Measurements from ENCODE around the gene CUBN. TPM values are rescaled to one million over a fixed set of nuclear protein-coding genes. Genes with fewer than 3 reads are reported as not detected.
A peak's percentile ranks its signal among the peaks of the same experiment; 100 is the strongest.
"Not testable (repeated sequence)": the region's sequence is repeated elsewhere in the genome, so short reads cannot be mapped to it uniquely, and the experiment has no call there.

The CUBN gene
- total and polyA plus RNA-seq, 7 experiments from 2014 or later, result 0.39 to 17.5 (median 7.0) TPM

GRCh38 chr10:16828701-16829175, 300.9 kb downstream of the CUBN start:
- Mint-ChIP-seq H3K4me3 (no peak overlapping the region), H3K27me3 (peaks cover 0 to 9% (median 0%) of the 10 kb centered on the region in 5 donors), H3K36me3 (peaks cover 0 to 13% (median 5%) of the 10 kb centered on the region in 5 donors), H3K27ac (peak overlapping the region in 1 of 9 donors; percentile 50), H3K9me3 (no peaks in the 10 kb centered on the region), H3K4me1 (peaks cover 0 to 13% (median 8%) of the 10 kb centered on the region in 7 donors)
- H3K27ac ChIP-seq (ENCODE audit: low read depth, low read length), result no peak overlapping the region
- POLR2A ChIA-PET, result interaction anchor here (0.6 to 1.9 kb wide), 3 partner anchors 11 to 399 kb away, joined by 5 to 6 read pairs (median 6); partner anchors contain the start of gene RSU1
- intact Hi-C loops (cut with micrococcal nuclease), result loop anchor here (1.0 to 5.0 kb wide), 8 partner anchors 11 to 914 kb away; partner anchors contain the start of genes RSU1 (in 1 of the 2) and ST8SIA6 (in 1 of the 2)
- H3K4me1 ChIP-seq (ENCODE audit: control insufficient read depth in 2 of 2, insufficient read depth in 2 of 2, low read length in 2 of 2), result no peaks in the 10 kb centered on the region
- H3K36me3 ChIP-seq (ENCODE audit: control insufficient read depth in 2 of 3, insufficient read depth in 3 of 3, low read length in 3 of 3), result no peaks in the 10 kb centered on the region
- DNase-seq, result no peak
- no peaks in the 10 kb centered on the region for H3K9me3 ChIP-seq (ENCODE audit: control insufficient read depth in 2 of 3, low read length in 3 of 3)
- CTCF ChIA-PET, result interaction anchor here (0.6 to 2.1 kb wide), 7 partner anchors 11 to 461 kb away, joined by 3 to 16 read pairs (median 7); partner anchors contain the start of gene RSU1
- ATAC-seq, result no peak
- H3K4me3 ChIP-seq (ENCODE audit: low read length), result no peak overlapping the region
- H3K27me3 ChIP-seq (ENCODE audit: control insufficient read depth in 2 of 2, insufficient read depth in 2 of 2, low read length in 2 of 2), result no peaks in the 10 kb centered on the region

- Histone ChIP-seq H3K9me3 (ENCODE audit: control insufficient read depth in 2 of 3, low read length in 3 of 3) (peaks cover 0 to 1% (median 0%) of the 10 kb centered on the region in 3 experiments), H3K4me1 (ENCODE audit: control insufficient read depth in 2 of 2, insufficient read depth in 2 of 2, low read length in 2 of 2) (no peaks in the 10 kb centered on the region), H3K27me3 (ENCODE audit: control insufficient read depth in 2 of 2, insufficient read depth in 2 of 2, low read length in 2 of 2) (no peaks in the 10 kb centered on the region), H3K36me3 (ENCODE audit: control insufficient read depth in 2 of 3, insufficient read depth in 3 of 3, low read length in 3 of 3) (no peaks in the 10 kb centered on the region), H3K27ac (ENCODE audit: low read depth, low read length) (no peak overlapping the region), H3K4me3 (ENCODE audit: low read length) (no peak overlapping the region)
- Mint-ChIP-seq H3K4me1 (peaks cover 0 to 12% (median 8%) of the 10 kb centered on the region in 7 donors), H3K27me3 (peaks cover 0 to 9% (median 0%) of the 10 kb centered on the region in 5 donors), H3K36me3 (peaks cover 0 to 19% (median 11%) of the 10 kb centered on the region in 5 donors), H3K9me3 (peaks cover 0 to 5% (median 3%) of the 10 kb centered on the region in 11 donors), H3K27ac (peak overlapping the region in 3 of 9 donors; percentile 63 to 84 (median 82)), H3K4me3 (no peak overlapping the region)
- POLR2A ChIA-PET, result interaction anchor here (1.0 to 1.9 kb wide), 3 partner anchors 11 to 21 kb away, joined by 3 to 5 read pairs (median 5); partner anchors contain the start of gene RSU1
- intact Hi-C loops (cut with micrococcal nuclease), result loop anchor here (1.0 to 5.0 kb wide), 8 partner anchors 11 to 914 kb away; partner anchors contain the start of genes RSU1 (in 1 of the 2) and ST8SIA6 (in 1 of the 2)
- DNase-seq (peak; percentile 22 to 78 (median 69)), ATAC-seq (peak; percentile 96)
- CTCF ChIA-PET, result interaction anchor here (0.8 to 2.1 kb wide), 7 partner anchors 11 to 462 kb away, joined by 3 to 16 read pairs (median 7); partner anchors contain the start of gene RSU1
These were observed 301.5 kb downstream of the CUBN start for GRCh38 chr10:16828114-16828568.

DNA sequence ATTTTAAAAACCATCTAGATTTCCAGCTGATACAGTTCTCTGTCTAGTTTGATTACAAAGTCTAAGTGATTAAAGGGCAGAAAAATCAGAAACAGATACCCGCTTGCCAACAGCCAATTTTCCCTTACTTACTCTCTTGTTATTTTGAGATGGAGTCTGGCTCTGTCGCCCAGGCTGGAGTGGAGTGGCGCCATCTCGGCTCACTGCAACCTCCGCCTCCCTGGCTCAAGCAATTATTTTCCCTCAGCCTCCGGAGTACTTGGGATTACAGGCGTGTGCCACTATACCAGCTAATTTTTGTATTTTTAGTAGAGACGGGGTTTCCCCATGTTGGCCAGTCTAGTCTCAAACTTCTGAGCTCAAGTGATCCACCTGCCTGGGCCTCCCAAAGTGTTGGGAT, 302.1 kb downstream of the CUBN start:
- not testable (repeated sequence) for H3K4me1 ChIP-seq (ENCODE audit: control insufficient read depth in 2 of 2, insufficient read depth in 2 of 2, low read length in 2 of 2); DNase-seq; H3K4me3 Mint-ChIP-seq; H3K27me3 Mint-ChIP-seq; H3K27ac Mint-ChIP-seq; H3K9me3 ChIP-seq (ENCODE audit: control insufficient read depth in 2 of 3, low read length in 3 of 3); H3K27ac ChIP-seq (ENCODE audit: low read depth, low read length); H3K27me3 ChIP-seq (ENCODE audit: control insufficient read depth in 2 of 2, insufficient read depth in 2 of 2, low read length in 2 of 2); ATAC-seq; H3K4me3 ChIP-seq (ENCODE audit: low read length); H3K9me3 Mint-ChIP-seq; H3K36me3 ChIP-seq (ENCODE audit: control insufficient read depth in 2 of 3, insufficient read depth in 3 of 3, low read length in 3 of 3)
- Mint-ChIP-seq H3K4me1 (peaks cover 0 to 12% (median 6%) of the 10 kb centered on the region in 7 donors), H3K36me3 (peaks cover 4 to 23% (median 16%) of the 10 kb centered on the region in 5 donors)
- ChIA-PET CTCF (interaction anchor here (1.2 to 2.1 kb wide), 5 partner anchors 10 to 462 kb away, joined by 4 to 16 read pairs (median 9); partner anchors contain the start of gene RSU1), POLR2A (interaction anchor here (1.0 to 1.2 kb wide), 2 partner anchors 10 to 20 kb away, joined by 3 to 5 read pairs; partner anchors contain the start of gene RSU1)
- intact Hi-C loops (cut with micrococcal nuclease), result loop anchor here (5.0 kb wide), 2 partner anchors 625 to 915 kb away; partner anchors contain the start of gene ST8SIA6 (in 1 of the 2)

- H3K4me1 ChIP-seq (ENCODE audit: control insufficient read depth in 2 of 2, insufficient read depth in 2 of 2, low read length in 2 of 2), result peaks cover 0 to 6% of the 10 kb centered on the region in 2 donors
- DNase-seq (no peak), ATAC-seq (no peak)
- POLR2A ChIA-PET, result interaction anchor here (1.4 kb wide), 1 partner anchor 12 kb away, joined by 4 read pairs; no protein-coding TSS in a partner anchor
- no peak overlapping the region for H3K27ac Mint-ChIP-seq
- intact Hi-C loops (cut with micrococcal nuclease), result no loop called here
- peaks cover 8 to 23% (median 14%) of the 10 kb centered on the region in 11 donors for H3K9me3 Mint-ChIP-seq
- CTCF ChIA-PET, result interaction anchor here (0.6 to 0.7 kb wide), 2 partner anchors 138 to 242 kb away, joined by 3 read pairs; no protein-coding TSS in a partner anchor
- no peak overlapping the region for H3K4me3 ChIP-seq (ENCODE audit: low read length)
- H3K27ac ChIP-seq (ENCODE audit: low read depth, low read length), result no peak overlapping the region
- H3K9me3 ChIP-seq (ENCODE audit: control insufficient read depth in 2 of 3, low read length in 3 of 3), result peaks cover 0 to 13% (median 0%) of the 10 kb centered on the region in 3 experiments
- peak overlapping the region in 1 of 10 donors; percentile 29 for H3K4me3 Mint-ChIP-seq
- no peaks in the 10 kb centered on the region for H3K36me3 ChIP-seq (ENCODE audit: control insufficient read depth in 2 of 3, insufficient read depth in 3 of 3, low read length in 3 of 3)
- no peaks in the 10 kb centered on the region for H3K27me3 ChIP-seq (ENCODE audit: control insufficient read depth in 2 of 2, insufficient read depth in 2 of 2, low read length in 2 of 2)
- H3K27me3 Mint-ChIP-seq, result peaks cover 0 to 18% (median 0%) of the 10 kb centered on the region in 5 donors
- peaks cover 11 to 35% (median 26%) of the 10 kb centered on the region in 5 donors for H3K36me3 Mint-ChIP-seq
- peaks cover 5 to 13% (median 7%) of the 10 kb centered on the region in 7 donors for H3K4me1 Mint-ChIP-seq
These were observed 306.8 kb downstream of the CUBN start for GRCh38 chr10:16822726-16823360.

DNA sequence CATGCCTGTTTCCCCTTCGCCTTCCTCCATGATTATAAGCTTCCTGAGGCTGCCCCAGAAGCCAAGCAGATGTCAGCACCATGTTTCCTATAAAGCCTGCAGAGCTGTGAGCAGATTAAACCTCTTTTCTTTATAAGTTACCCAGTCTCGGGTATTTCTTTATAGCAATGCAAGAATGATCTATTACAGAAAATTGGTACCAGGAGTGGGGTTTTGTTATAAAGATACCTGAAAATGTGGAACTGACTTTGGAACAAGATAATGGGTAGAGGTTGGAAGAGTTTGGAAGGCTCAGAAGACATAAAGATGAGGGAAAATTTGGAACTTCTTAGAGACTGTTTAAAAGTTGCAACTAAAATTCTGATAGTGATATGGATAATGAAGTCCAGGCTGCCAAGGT, 307.6 kb downstream of the CUBN start:
- Histone ChIP-seq H3K4me1 (ENCODE audit: control insufficient read depth in 2 of 2, insufficient read depth in 2 of 2, low read length in 2 of 2) (peaks cover 0 to 6% of the 10 kb centered on the region in 2 donors), H3K4me3 (ENCODE audit: low read length) (no peak overlapping the region), H3K9me3 (ENCODE audit: control insufficient read depth in 2 of 3, low read length in 3 of 3) (peaks cover 0 to 13% (median 0%) of the 10 kb centered on the region in 3 experiments), H3K27me3 (ENCODE audit: control insufficient read depth in 2 of 2, insufficient read depth in 2 of 2, low read length in 2 of 2) (no peaks in the 10 kb centered on the region), H3K36me3 (ENCODE audit: control insufficient read depth in 2 of 3, insufficient read depth in 3 of 3, low read length in 3 of 3) (no peaks in the 10 kb centered on the region), H3K27ac (ENCODE audit: low read depth, low read length) (no peak overlapping the region)
- Mint-ChIP-seq H3K27ac (no peak overlapping the region), H3K36me3 (peaks cover 11 to 35% (median 26%) of the 10 kb centered on the region in 5 donors), H3K9me3 (peaks cover 8 to 23% (median 14%) of the 10 kb centered on the region in 11 donors), H3K4me3 (no peak overlapping the region), H3K27me3 (peaks cover 0 to 22% (median 0%) of the 10 kb centered on the region in 5 donors), H3K4me1 (peaks cover 5 to 15% (median 13%) of the 10 kb centered on the region in 7 donors)
- no peak for ATAC-seq
- intact Hi-C loops (cut with micrococcal nuclease), result no loop called here
- POLR2A ChIA-PET, result interaction anchor here (0.6 kb wide), 1 partner anchor 9 kb away, joined by 3 read pairs; no protein-coding TSS in a partner anchor
- CTCF ChIA-PET, result interaction anchor here (0.9 kb wide), 1 partner anchor 13 kb away, joined by 4 read pairs; no protein-coding TSS in a partner anchor
- DNase-seq, result no peak

- Histone ChIP-seq H3K9me3 (ENCODE audit: control insufficient read depth in 2 of 3, low read length in 3 of 3) (peaks cover 0 to 13% (median 0%) of the 10 kb centered on the region in 3 experiments), H3K27ac (ENCODE audit: low read depth, low read length) (no peak overlapping the region), H3K27me3 (ENCODE audit: control insufficient read depth in 2 of 2, insufficient read depth in 2 of 2, low read length in 2 of 2) (no peaks in the 10 kb centered on the region), H3K4me1 (ENCODE audit: control insufficient read depth in 2 of 2, insufficient read depth in 2 of 2, low read length in 2 of 2) (peaks cover 8 to 19% of the 10 kb centered on the region in 2 donors), H3K4me3 (ENCODE audit: low read length) (no peak overlapping the region), H3K36me3 (ENCODE audit: control insufficient read depth in 2 of 3, insufficient read depth in 3 of 3, low read length in 3 of 3) (no peaks in the 10 kb centered on the region)
- Mint-ChIP-seq H3K27me3 (peaks cover 0 to 19% (median 0%) of the 10 kb centered on the region in 5 donors), H3K4me1 (peaks cover 15 to 28% (median 23%) of the 10 kb centered on the region in 7 donors), H3K36me3 (peaks cover 13 to 32% (median 22%) of the 10 kb centered on the region in 5 donors), H3K4me3 (no peak overlapping the region), H3K9me3 (peaks cover 8 to 23% (median 14%) of the 10 kb centered on the region in 11 donors), H3K27ac (no peak overlapping the region)
- ATAC-seq (no peak), DNase-seq (no peak)
- POLR2A ChIA-PET, result interaction anchor here (0.8 to 1.0 kb wide), 3 partner anchors 13 to 422 kb away, joined by 3 read pairs; no protein-coding TSS in a partner anchor
- CTCF ChIA-PET, result no interaction called here
- intact Hi-C loops (cut with micrococcal nuclease), result no loop called here
These were observed 309.2 kb downstream of the CUBN start for GRCh38 chr10:16820421-16820820.

Measured in naive thymus-derived CD4-positive, alpha-beta T cell (primary cell).